Sigmoid colon (tissue), 4 donors: ENCODE data around the gene LRRC75B.
"Not testable (repeated sequence)": the region's sequence is repeated elsewhere in the genome, so short reads cannot be mapped to it uniquely, and the experiment has no call there.

ENCODE experiments used
- CTCF ChIP-seq, 4 experiments: fragments of 450-650 bp in 3 of 4; fragments of 200-600 bp in 1 of 4; IDR thresholded peaks; one replicate each; pipeline ENCODE4 v1.5.1; 2016 to 2019; ENCODE audit warnings: antibody characterized with exemption in 4 of 4, mild to moderate bottlenecking in 3 of 4, moderate library complexity in 2 of 4
- EP300 ChIP-seq, 4 donors: sonication (generic); formaldehyde crosslinking; IDR thresholded peaks; one replicate each; pipeline ENCODE4 v1.6.1; 2017; ENCODE audit warnings: antibody characterized with exemption in 4 of 4
- POLR2A ChIP-seq, 2 donors: fragments of 450-650 bp; IDR thresholded peaks; one replicate each; pipeline ENCODE4 v1.6.1; 2016; ENCODE audit warnings: antibody characterized with exemption in 2 of 2, mild to moderate bottlenecking in 2 of 2, moderate library complexity in 2 of 2
- POLR2AphosphoS5 ChIP-seq, 4 donors: sonication (generic); formaldehyde crosslinking; IDR thresholded peaks; one replicate each; pipeline ENCODE4 v1.6.1; 2017; ENCODE audit warnings: antibody characterized with exemption in 4 of 4

- TF ChIP-seq CTCF (IDR thresholded peaks at IDR 0.05): peak in 3 of 4 experiments; percentile 11 to 32 (median 23)
- TF ChIP-seq EP300, POLR2A, POLR2AphosphoS5 (IDR thresholded peaks at IDR 0.05): not testable (repeated sequence)
Observed at GRCh38 chr22:24629069-24629468, 36.2 kb upstream of the LRRC75B start.
